K562 (cell line): Measurements from ENCODE around the gene ADD1. TPM values are rescaled to one million over a fixed set of nuclear protein-coding genes. Genes with fewer than 3 reads are reported as not detected.

ENCODE experiments used
- CHD7 ChIP-seq: fragments of 200-600 bp; sonication (generic); IDR thresholded peaks from one replicate; pipeline ENCODE4 v1.6.1; 2012; ENCODE audit warnings: mild to moderate bottlenecking, low read depth, low read length, inconsistent platforms
- ELF2 ChIP-seq: fragments of 250-450 bp; sonication (Bioruptor Pico); IDR thresholded peaks from 2 replicates; pipeline ENCODE4 v1.5.0; 2021; ENCODE audit warnings: mild to moderate bottlenecking
- JUND ChIP-seq, 2 experiments: IDR thresholded peaks; 2 replicates in 1 of 2; 3 replicates in 1 of 2; pipeline ENCODE4 v1.6.1; 2011; ENCODE audit warnings: borderline replicate concordance in 2 of 2, low read depth in 2 of 2, low read length in 2 of 2, improper control_type of control experiment in 1 of 2, missing biosample characterization in 1 of 2, missing genetic modification characterization in 1 of 2, missing genetic modification reagents in 1 of 2
- THAP12 ChIP-seq: fragments of 250-450 bp; sonication (Bioruptor Pico); IDR thresholded peaks from 2 replicates; pipeline ENCODE4 v1.9.0; 2021; ENCODE audit warnings: mild to moderate bottlenecking, inconsistent platforms
- ZBTB1 ChIP-seq: sonication (generic); formaldehyde crosslinking; IDR thresholded peaks from 2 replicates; pipeline ENCODE4 v1.8.1; 2023; ENCODE audit warnings: missing genetic modification reagents, low read depth, mild to moderate bottlenecking, borderline replicate concordance
- ZMIZ1 ChIP-seq, 2 experiments: fragments of 150-350 bp in 1 of 2; IDR thresholded peaks; 2 replicates each; pipeline ENCODE4 v1.6.1; 2012 to 2016; ENCODE audit warnings: low read depth in 2 of 2, low read length in 2 of 2, mild to moderate bottlenecking in 1 of 2, moderate library complexity in 1 of 2
- polyA plus RNA-seq, 8 experiments: library from polyadenylated mRNA; depleted of rRNA in 4 of 8; stranded (reverse) in 5 of 8; unstranded in 3 of 8; fragments of >200 nt; fragmentation: Nextera tagmentation in 2 of 8; fragmentation: Illumina TruSeq in 1 of 8; extraction: Ambion mirVana in 2 of 8; extraction: Trizol in 1 of 8; gene quantifications; 2 replicates each; pipeline versions ENCODE4 v1.2.1 to v1.2.3, GENCODE V29; 2011 to 2014; ENCODE audit warnings: inconsistent platforms in 1 of 8, missing spikeins in 1 of 8
- total RNA-seq, 7 experiments: library from RNA; depleted of rRNA in 6 of 7; stranded (reverse); fragments of >200 nt in 6 of 7; fragmentation: Illumina TruSeq in 2 of 7; extraction: Trizol in 2 of 7; gene quantifications; 2 replicates each; pipeline versions ENCODE4 v1.2.1 to v1.2.3, GENCODE V29; 2011 to 2021; ENCODE audit warnings: low replicate concordance in 1 of 7

ADD1 gene
- total and polyA plus RNA-seq, 9 of the 15 experiments (the other 6 are each of a cell fraction or from before 2014, with no cell fraction given) = 17.5 to 153 (median 74.0) TPM

- no peak for TF ChIP-seq CHD7
- no peak for TF ChIP-seq ZBTB1 (CRISPR knock-in tag)
- peak; percentile 50; the same call in 1 of the 2 replicates for TF ChIP-seq JUND (IDR thresholded peaks at IDR 0.05; ENCODE audit: borderline replicate concordance, low read depth, low read length)
- TF ChIP-seq JUND (tag; IDR thresholded peaks at IDR 0.05; ENCODE audit: borderline replicate concordance, low read depth, low read length) = no peak; the same call in 2 of the 3 replicates
- no peak for TF ChIP-seq ELF2 (CRISPR knock-in tag)
- no peak for TF ChIP-seq THAP12
- TF ChIP-seq ZMIZ1 (IDR thresholded peaks at IDR 0.05; ENCODE audit: low read depth in 2 of 2, low read length in 2 of 2) = no peak
These were observed 49.0 kb upstream of the ADD1 start (continued) for GRCh38 chr4:2794486-2795299.
